Gastrocnemius medialis (tissue), 4 donors: ENCODE results near the gene CBL.

Experiments used
- CTCF ChIP-seq, 5 experiments: fragments of 450-650 bp in 3 of 5; fragments of 200-600 bp in 2 of 5; sonication (generic) in 2 of 5; IDR thresholded peaks in 4 of 5; conservative IDR thresholded peaks in 1 of 5; 1 replicate in 4 of 5; 2 replicates in 1 of 5; pipeline ENCODE4 v1.5.1; 2016 to 2019; ENCODE audit warnings: antibody characterized with exemption in 5 of 5, mild to moderate bottlenecking in 3 of 5, moderate library complexity in 3 of 5
- POLR2A ChIP-seq, 2 donors: fragments of 450-650 bp; IDR thresholded peaks; one replicate each; pipeline ENCODE4 v1.6.1; 2017; ENCODE audit warnings: antibody characterized with exemption in 2 of 2, mild to moderate bottlenecking in 2 of 2, moderate library complexity in 2 of 2

GRCh38 chr11:119175493-119176077, 30.6 kb upstream of the CBL start:
- no peak for TF ChIP-seq CTCF (IDR thresholded peaks at IDR 0.05 in 4 of 5, conservative IDR thresholded peaks at IDR 0.05 in 1 of 5)
- TF ChIP-seq POLR2A (IDR thresholded peaks at IDR 0.05), result no peak
